B cell (primary cell): ENCODE results near the gene KRTAP20-4. TPM values are rescaled to one million over a fixed set of nuclear protein-coding genes. Genes with fewer than 3 reads are reported as not detected.

Experiments used
- ATAC-seq: fragments of 200-7000 bp; cut with Tn5 transposase; one replicate; pipeline ENCODE4 v1.10.0; 2021; ENCODE audit warnings: low read depth, mild to moderate bottlenecking, moderate number of reproducible peaks, moderate library complexity
- CTCF ChIA-PET: fragments of 350-600 bp; sonication (Branson Sonifier 250); formaldehyde crosslinking; loops from one replicate; lab custom pipeline; 2021; ENCODE audit warnings: antibody characterized with exemption, inconsistent platforms; lab: Charles Lee
- POLR2A ChIA-PET: fragments of 350-600 bp; sonication (Branson Sonifier 250); formaldehyde crosslinking; loops from one replicate; lab custom pipeline; 2021; ENCODE audit warnings: antibody characterized with exemption; lab: Charles Lee
- DNase-seq: peaks from one replicate; pipeline ENCODE4 v3.0.0; 2013
- H2AFZ ChIP-seq: 2 replicates; pipeline ENCODE4 v1.6.1; 2012; ENCODE audit warnings: mild to moderate bottlenecking, low read depth, low read length; ENCODE audit not compliant: insufficient read depth, poor library complexity, severe bottlenecking
- H3K27ac ChIP-seq, 2 donors: 1 replicate in 1 of 2; 2 replicates in 1 of 2; pipeline ENCODE4 v1.5.1; 2012 to 2013; ENCODE audit warnings: low read length in 2 of 2, mild to moderate bottlenecking in 2 of 2, moderate library complexity in 1 of 2
- H3K27me3 ChIP-seq, 4 experiments: fragments of 200-600 bp in 1 of 4; sonication (generic) in 1 of 4; replicated peaks in 1 of 4; 1 replicate in 2 of 4; 2 replicates in 2 of 4; pipeline versions ENCODE4 v1.6.1 to v1.7.0; 2013 to 2016; ENCODE audit warnings: low read length in 3 of 4, mild to moderate bottlenecking in 2 of 4, mixed read lengths in 1 of 4, moderate library complexity in 1 of 4; ENCODE audit not compliant: insufficient read depth in 4 of 4, control insufficient read depth in 3 of 4; ENCODE audit errors: control extremely low read depth in 1 of 4
- H3K36me3 ChIP-seq, 2 experiments: replicated peaks in 1 of 2; 1 replicate in 1 of 2; 2 replicates in 1 of 2; pipeline versions ENCODE4 v1.6.1 to v1.7.1; 2013; ENCODE audit warnings: low read length in 1 of 2; ENCODE audit not compliant: insufficient read depth in 2 of 2, control insufficient read depth in 1 of 2; ENCODE audit errors: control extremely low read depth in 1 of 2, extremely low read depth in 1 of 2
- H3K4me1 ChIP-seq, 2 donors: fragments of 200-600 bp in 1 of 2; sonication (generic) in 1 of 2; 1 replicate in 1 of 2; 2 replicates in 1 of 2; pipeline versions ENCODE4 v1.5.1 to v1.6.1; 2013 to 2017; ENCODE audit warnings: low read length in 2 of 2; ENCODE audit not compliant: control insufficient read depth in 2 of 2, insufficient read depth in 2 of 2
- H3K4me2 ChIP-seq: replicated peaks from 2 replicates; pipeline ENCODE3; 2012; ENCODE audit warnings: mild to moderate bottlenecking, low read depth, low read length; ENCODE audit not compliant: poor library complexity, severe bottlenecking
- H3K4me3 ChIP-seq, 5 experiments: fragments of 200-600 bp in 1 of 5; sonication (generic) in 1 of 5; 1 replicate in 3 of 5; 2 replicates in 2 of 5; pipeline versions ENCODE4 v1.5.1 to v1.7.0; 2011 to 2016; ENCODE audit warnings: low read length in 4 of 5, mild to moderate bottlenecking in 4 of 5, low read depth in 2 of 5, control low read depth in 1 of 5, moderate library complexity in 1 of 5; ENCODE audit not compliant: insufficient read depth in 1 of 5; ENCODE audit errors: control extremely low read depth in 1 of 5, extremely low read depth in 1 of 5
- H3K79me2 ChIP-seq: fragments of 200-600 bp; sonication (generic); one replicate; pipeline ENCODE4 v1.6.0; 2016; ENCODE audit warnings: low read length; ENCODE audit not compliant: control insufficient read depth, insufficient read depth
- H3K9ac ChIP-seq: fragments of 200-600 bp; sonication (generic); 2 replicates; pipeline ENCODE4 v1.6.1; 2017; ENCODE audit warnings: mild to moderate bottlenecking, low read length, moderate library complexity
- H3K9me3 ChIP-seq, 3 donors: one replicate each; pipeline versions ENCODE4 v1.6.1 to v1.7.1; 2013; ENCODE audit warnings: low read length in 2 of 3; ENCODE audit not compliant: control insufficient read depth in 2 of 3, insufficient read depth in 1 of 3; ENCODE audit errors: control extremely low read depth in 1 of 3
- H4K20me1 ChIP-seq: 2 replicates; pipeline ENCODE4 v1.6.0; 2012; ENCODE audit warnings: mild to moderate bottlenecking, low read length; ENCODE audit not compliant: insufficient read depth, control insufficient read depth, poor library complexity, severe bottlenecking
- H3K27ac Mint-ChIP-seq: one replicate; pipeline ENCODE4 v1.8.0; 2021; ENCODE audit warnings: mixed read lengths
- H3K27me3 Mint-ChIP-seq: one replicate; pipeline ENCODE4 v1.8.0; 2021; ENCODE audit warnings: mixed read lengths
- H3K4me1 Mint-ChIP-seq: one replicate; pipeline ENCODE4 v1.8.0; 2021; ENCODE audit warnings: mixed read lengths
- H3K4me3 Mint-ChIP-seq: one replicate; pipeline ENCODE4 v1.8.0; 2021; ENCODE audit warnings: mixed read lengths
- H3K9me3 Mint-ChIP-seq: one replicate; pipeline ENCODE4 v1.8.0; 2022; ENCODE audit warnings: mixed read lengths; ENCODE audit not compliant: insufficient read depth
- CTCF ChIP-seq: fragments of 200-600 bp; IDR thresholded peaks from one replicate; pipeline ENCODE4 v1.8.0; 2022; ENCODE audit warnings: antibody characterized with exemption, mild to moderate bottlenecking
- EZH2 ChIP-seq: IDR thresholded peaks from 2 replicates; pipeline ENCODE4 v1.6.1; 2012; ENCODE audit warnings: borderline replicate concordance, low read depth, mild to moderate bottlenecking, moderate library complexity, low read length; ENCODE audit not compliant: insufficient read depth, poor library complexity, severe bottlenecking
- WGBS: methylation state at CpG from one replicate; pipeline ENCODE4 v1.1.5; 2013; ENCODE audit warnings: missing lambda C conversion rate; ENCODE audit not compliant: insufficient coverage; 5-methylcytosine and 5-hydroxymethylcytosine counted together
- intact Hi-C: fragments of 100-400 bp; cut with micrococcal nuclease; formaldehyde crosslinking; loops from one replicate; pipeline ENCODE4 v1.10.0; 2022
- polyA plus RNA-seq: library from polyadenylated mRNA; depleted of rRNA; stranded (reverse); fragments of >200 nt; gene quantifications from 2 replicates; pipeline ENCODE4 v1.2.3, GENCODE V29; 2012
- total RNA-seq, 2 donors: library from RNA; stranded (reverse); fragments of 120-200 nt in 1 of 2; gene quantifications; 1 replicate in 1 of 2; 2 replicates in 1 of 2; pipeline versions ENCODE4 v1.2.3 to v1.2.4, GENCODE V29; 2013 to 2022

The KRTAP20-4 gene
- total and polyA plus RNA-seq, 2 donors (not counting 1 experiment from before 2014, with no cell fraction given) = not detected

- H3K27me3 Mint-ChIP-seq = no peaks in the 10 kb centered on the region
- intact Hi-C loops = no loop called here
- ChIA-PET CTCF (no interaction called here), POLR2A (no interaction called here)
- H3K79me2 ChIP-seq = no peaks in the 10 kb centered on the region
- H3K27ac ChIP-seq = no peak overlapping the region
- peaks cover 0 to 3% (median 0%) of the 10 kb centered on the region in 3 donors for H3K9me3 ChIP-seq
- no peaks in the 10 kb centered on the region for H4K20me1 ChIP-seq
- WGBS = 88% methylated on average over 1 of the region's 2 CpGs
- peaks cover 9% of the 10 kb centered on the region for H3K9me3 Mint-ChIP-seq
- no peak overlapping the region for H3K4me2 ChIP-seq
- H3K4me1 Mint-ChIP-seq = no peaks in the 10 kb centered on the region
- TF ChIP-seq CTCF (no peak), EZH2 (no peak)
- no peak overlapping the region for H3K27ac Mint-ChIP-seq
- H2AFZ ChIP-seq = no peak overlapping the region
- no peak overlapping the region for H3K4me3 ChIP-seq
- H3K4me3 Mint-ChIP-seq = no peak overlapping the region
- H3K4me1 ChIP-seq = no peaks in the 10 kb centered on the region
- no peaks in the 10 kb centered on the region for H3K36me3 ChIP-seq
- ATAC-seq = no peak
- DNase-seq = no peak
- no peaks in the 10 kb centered on the region for H3K27me3 ChIP-seq
- no peak overlapping the region for H3K9ac ChIP-seq
These were observed 8.3 kb upstream of the KRTAP20-4 start for GRCh38 chr21:30612132-30612531.

- intact Hi-C loops = no loop called here
- H3K9me3 ChIP-seq = peaks cover 0 to 3% (median 0%) of the 10 kb centered on the region in 3 donors
- no peaks in the 10 kb centered on the region for H3K4me1 Mint-ChIP-seq
- WGBS = 75% methylated on average over 2 of the region's 2 CpGs
- POLR2A ChIA-PET = no interaction called here
- H3K27ac Mint-ChIP-seq = no peak within 1 kb of the TSS
- no peak within 1 kb of the TSS for H2AFZ ChIP-seq
- H3K4me3 ChIP-seq = no peak within 1 kb of the TSS
- H4K20me1 ChIP-seq = no peaks in the 10 kb centered on the region
- no peak within 1 kb of the TSS for H3K9ac ChIP-seq
- H3K79me2 ChIP-seq = no peaks in the 10 kb centered on the region
- no peaks in the 10 kb centered on the region for H3K27me3 ChIP-seq
- TF ChIP-seq EZH2 (no peak), CTCF (no peak)
- no peaks in the 10 kb centered on the region for H3K27me3 Mint-ChIP-seq
- ATAC-seq = no peak
- peaks cover 9% of the 10 kb centered on the region for H3K9me3 Mint-ChIP-seq
- H3K27ac ChIP-seq = no peak within 1 kb of the TSS
- no peak within 1 kb of the TSS for H3K4me3 Mint-ChIP-seq
- H3K4me1 ChIP-seq = no peaks in the 10 kb centered on the region
- no peak for DNase-seq
- H3K4me2 ChIP-seq = no peak within 1 kb of the TSS
- no peaks in the 10 kb centered on the region for H3K36me3 ChIP-seq
- CTCF ChIA-PET = no interaction called here
These were observed 6.6 kb upstream of the KRTAP20-4 start, which contains the start of gene KRTAP6-1 for GRCh38 chr21:30613836-30614235. Gene KRTAP6-1, minus strand, starts transcription at chr21:30613930. Its CDS starts 26 bp downstream, at chr21:30613904.
